ENCODE results near the gene FBLN5. TPM values are rescaled to one million over a fixed set of nuclear protein-coding genes. Genes with fewer than 3 reads are reported as not detected.

Gene FBLN5
- polyA plus RNA-seq, 1 of the 3 experiments (the other 2 are of a cell fraction), result 39.8 TPM

- H4K20me1 ChIP-seq (ENCODE audit: insufficient read depth), result no peaks in the 10 kb centered on the region
- CTCF ChIA-PET, result no interaction called here
- no peaks in the 10 kb centered on the region for H3K36me3 ChIP-seq (replicated peaks in 1 of 2; ENCODE audit: control insufficient read depth in 1 of 2, insufficient read depth in 2 of 2, low read length in 1 of 2)
- no peak overlapping the region for H3K4me2 ChIP-seq
- no peak for TF ChIP-seq SMC3 (IDR thresholded peaks at IDR 0.05; ENCODE audit: low read depth, low read length)
- no peak for TF ChIP-seq RXRA (IDR thresholded peaks at IDR 0.05; ENCODE audit: borderline replicate concordance, low read depth)
- TF ChIP-seq NRF1 (IDR thresholded peaks at IDR 0.05; ENCODE audit: low read depth, low read length), result no peak
- no peak for TF ChIP-seq POLR2AphosphoS5 (IDR thresholded peaks at IDR 0.05; ENCODE audit: low read depth, low read length)
- TF ChIP-seq TEAD4 (IDR thresholded peaks at IDR 0.05; ENCODE audit: borderline replicate concordance, insufficient read depth), result no peak
- TF ChIP-seq GATA2 (CRISPR knock-in tag; IDR thresholded peaks at IDR 0.05), result no peak
- TF ChIP-seq SIN3A (IDR thresholded peaks at IDR 0.05; ENCODE audit: borderline replicate concordance, low read depth, low read length), result no peak
- TF ChIP-seq, protein P1, sequence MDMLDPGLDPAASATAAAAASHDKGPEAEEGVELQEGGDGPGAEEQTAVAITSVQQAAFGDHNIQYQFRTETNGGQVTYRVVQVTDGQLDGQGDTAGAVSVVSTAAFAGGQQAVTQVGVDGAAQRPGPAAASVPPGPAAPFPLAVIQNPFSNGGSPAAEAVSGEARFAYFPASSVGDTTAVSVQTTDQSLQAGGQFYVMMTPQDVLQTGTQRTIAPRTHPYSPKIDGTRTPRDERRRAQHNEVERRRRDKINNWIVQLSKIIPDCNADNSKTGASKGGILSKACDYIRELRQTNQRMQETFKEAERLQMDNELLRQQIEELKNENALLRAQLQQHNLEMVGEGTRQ (IDR thresholded peaks at IDR 0.05; ENCODE audit: borderline replicate concordance, low read depth, low read length), result no peak
- TF ChIP-seq YY1 (IDR thresholded peaks at IDR 0.05; ENCODE audit: low read depth), result no peak
- H3K4me3 ChIP-seq (ENCODE audit: low read depth in 2 of 2, low read length in 1 of 2), result no peak overlapping the region
- H3K9ac ChIP-seq, result no peak overlapping the region
- H3K79me2 ChIP-seq (ENCODE audit: insufficient read depth), result no peaks in the 10 kb centered on the region
- no peak overlapping the region for H3K27ac ChIP-seq (ENCODE audit: low read depth in 2 of 2, low read length in 1 of 2)
- no peaks in the 10 kb centered on the region for H3F3A ChIP-seq (replicated peaks; ENCODE audit: insufficient read depth)
- H3K9me3 ChIP-seq, result no peaks in the 10 kb centered on the region
- DNase-seq, result no peak
- no peak overlapping the region for H2AFZ ChIP-seq (ENCODE audit: low read depth)
- 7% methylated on average over 4 of the region's 4 CpGs for WGBS (ENCODE audit: low lambda C conversion rate)
- H3K4me1 ChIP-seq (ENCODE audit: control insufficient read depth in 1 of 2, insufficient read depth in 2 of 2, low read depth in 1 of 2, low read length in 1 of 2), result no peaks in the 10 kb centered on the region
- H3K9me2 ChIP-seq, result no peaks in the 10 kb centered on the region
- POLR2A ChIA-PET, result no interaction called here
- peaks cover 26% of the 10 kb centered on the region; the same call in 1 of the 2 replicates for H3K27me3 ChIP-seq (ENCODE audit: insufficient read depth)
These were observed 104.1 kb downstream of the FBLN5 start for GRCh38 chr14:91843437-91843836.

DNA sequence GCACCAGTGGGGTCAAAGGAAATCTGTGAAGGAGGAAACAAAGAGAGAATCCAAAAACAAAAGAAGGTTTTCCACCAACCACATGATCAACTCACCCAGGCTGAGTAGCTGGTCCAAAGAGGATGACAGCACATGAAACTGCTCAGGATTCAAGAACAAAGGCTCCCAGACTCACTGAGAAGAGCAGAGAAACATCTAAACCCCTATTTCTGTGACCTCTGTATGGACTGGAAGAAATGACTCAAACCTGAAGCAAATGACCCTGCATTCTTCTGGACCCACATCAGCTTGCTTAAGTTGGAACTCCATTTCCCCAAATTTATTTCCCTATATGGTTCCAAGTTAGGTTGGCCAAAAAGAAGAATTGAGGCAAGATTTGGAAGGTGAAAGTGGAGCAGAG lies 106.4 kb downstream of the FBLN5 start:
- Histone ChIP-seq H3K27me3 (ENCODE audit: insufficient read depth) (peaks cover 41% of the 10 kb centered on the region), H3K9me2 (no peaks in the 10 kb centered on the region), H2AFZ (ENCODE audit: low read depth) (no peak overlapping the region), H3K36me3 (replicated peaks in 1 of 2; ENCODE audit: control insufficient read depth in 1 of 2, insufficient read depth in 2 of 2, low read length in 1 of 2) (no peaks in the 10 kb centered on the region), H3K4me3 (ENCODE audit: low read depth in 2 of 2, low read length in 1 of 2) (no peak overlapping the region), H3F3A (replicated peaks; ENCODE audit: insufficient read depth) (no peaks in the 10 kb centered on the region), H3K79me2 (ENCODE audit: insufficient read depth) (no peaks in the 10 kb centered on the region), H3K9me3 (no peaks in the 10 kb centered on the region), H4K20me1 (ENCODE audit: insufficient read depth) (no peaks in the 10 kb centered on the region), H3K4me1 (ENCODE audit: control insufficient read depth in 1 of 2, insufficient read depth in 2 of 2, low read depth in 1 of 2, low read length in 1 of 2) (no peaks in the 10 kb centered on the region), H3K27ac (ENCODE audit: low read depth in 2 of 2, low read length in 1 of 2) (no peak overlapping the region), H3K4me2 (no peak overlapping the region), H3K9ac (no peak overlapping the region)
- ChIA-PET CTCF (no interaction called here), POLR2A (no interaction called here)
- DNase-seq, result no peak
- TF ChIP-seq EP300 (IDR thresholded peaks at IDR 0.05; ENCODE audit: borderline replicate concordance in 1 of 2, low read depth in 1 of 2, low read length in 1 of 2), result no peak
- TF ChIP-seq GATA2 (CRISPR knock-in tag; IDR thresholded peaks at IDR 0.05), result no peak
- no peak for TF ChIP-seq MEF2A (IDR thresholded peaks at IDR 0.05; ENCODE audit: borderline replicate concordance, low read depth)
- no peak for TF ChIP-seq SMC3 (IDR thresholded peaks at IDR 0.05; ENCODE audit: low read depth, low read length)
- no peak for TF ChIP-seq POLR2AphosphoS5 (IDR thresholded peaks at IDR 0.05; ENCODE audit: low read depth, low read length)
- TF ChIP-seq JUND (IDR thresholded peaks at IDR 0.05), result no peak

DNA sequence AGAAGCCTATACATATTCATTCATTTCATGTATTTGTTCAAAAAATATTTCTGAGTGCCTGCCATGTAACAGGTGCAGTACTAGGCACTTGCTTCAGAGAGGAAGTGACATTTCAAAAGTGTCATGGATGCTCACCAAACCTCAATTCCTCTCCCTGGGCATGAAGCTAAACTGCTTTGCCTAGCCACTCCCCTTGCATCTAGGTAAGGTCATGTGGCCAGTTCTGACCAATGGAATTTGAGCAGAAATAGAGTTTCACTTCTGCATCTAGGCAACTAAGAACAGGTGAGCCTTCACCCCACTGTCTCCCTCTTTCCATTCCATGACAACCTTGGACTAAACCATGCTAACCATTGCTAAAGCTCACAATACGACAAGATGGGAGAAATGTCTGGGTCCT lies 107.7 kb downstream of the FBLN5 start:
- Histone ChIP-seq H3K4me2 (no peak overlapping the region), H3K27ac (ENCODE audit: low read depth in 2 of 2, low read length in 1 of 2) (no peak overlapping the region), H3K27me3 (ENCODE audit: insufficient read depth) (peaks cover 50% of the 10 kb centered on the region), H4K20me1 (ENCODE audit: insufficient read depth) (no peaks in the 10 kb centered on the region), H3F3A (replicated peaks; ENCODE audit: insufficient read depth) (no peaks in the 10 kb centered on the region), H2AFZ (ENCODE audit: low read depth) (no peak overlapping the region), H3K4me3 (ENCODE audit: low read depth in 2 of 2, low read length in 1 of 2) (no peak overlapping the region), H3K9me3 (no peaks in the 10 kb centered on the region), H3K4me1 (ENCODE audit: control insufficient read depth in 1 of 2, insufficient read depth in 2 of 2, low read depth in 1 of 2, low read length in 1 of 2) (no peaks in the 10 kb centered on the region), H3K36me3 (replicated peaks in 1 of 2; ENCODE audit: control insufficient read depth in 1 of 2, insufficient read depth in 2 of 2, low read length in 1 of 2) (no peaks in the 10 kb centered on the region), H3K9me2 (no peaks in the 10 kb centered on the region), H3K79me2 (ENCODE audit: insufficient read depth) (no peaks in the 10 kb centered on the region), H3K9ac (no peak overlapping the region)
- 13% methylated on average over 1 of the region's 1 CpG for whole genome bisulfite sequencing (ENCODE audit: low lambda C conversion rate)
- ChIA-PET CTCF (no interaction called here), POLR2A (no interaction called here)
- DNase-seq, result no peak
- TF ChIP-seq FOXJ3 (CRISPR knock-in tag; IDR thresholded peaks at IDR 0.05) (no peak), USF1 (IDR thresholded peaks at IDR 0.05; ENCODE audit: borderline replicate concordance, low read depth) (no peak), POLR2AphosphoS5 (IDR thresholded peaks at IDR 0.05; ENCODE audit: low read depth, low read length) (no peak), SMC3 (IDR thresholded peaks at IDR 0.05; ENCODE audit: low read depth, low read length) (no peak), RCOR1 (IDR thresholded peaks at IDR 0.05; ENCODE audit: low read length) (no peak)
- TF ChIP-seq, protein P2, sequence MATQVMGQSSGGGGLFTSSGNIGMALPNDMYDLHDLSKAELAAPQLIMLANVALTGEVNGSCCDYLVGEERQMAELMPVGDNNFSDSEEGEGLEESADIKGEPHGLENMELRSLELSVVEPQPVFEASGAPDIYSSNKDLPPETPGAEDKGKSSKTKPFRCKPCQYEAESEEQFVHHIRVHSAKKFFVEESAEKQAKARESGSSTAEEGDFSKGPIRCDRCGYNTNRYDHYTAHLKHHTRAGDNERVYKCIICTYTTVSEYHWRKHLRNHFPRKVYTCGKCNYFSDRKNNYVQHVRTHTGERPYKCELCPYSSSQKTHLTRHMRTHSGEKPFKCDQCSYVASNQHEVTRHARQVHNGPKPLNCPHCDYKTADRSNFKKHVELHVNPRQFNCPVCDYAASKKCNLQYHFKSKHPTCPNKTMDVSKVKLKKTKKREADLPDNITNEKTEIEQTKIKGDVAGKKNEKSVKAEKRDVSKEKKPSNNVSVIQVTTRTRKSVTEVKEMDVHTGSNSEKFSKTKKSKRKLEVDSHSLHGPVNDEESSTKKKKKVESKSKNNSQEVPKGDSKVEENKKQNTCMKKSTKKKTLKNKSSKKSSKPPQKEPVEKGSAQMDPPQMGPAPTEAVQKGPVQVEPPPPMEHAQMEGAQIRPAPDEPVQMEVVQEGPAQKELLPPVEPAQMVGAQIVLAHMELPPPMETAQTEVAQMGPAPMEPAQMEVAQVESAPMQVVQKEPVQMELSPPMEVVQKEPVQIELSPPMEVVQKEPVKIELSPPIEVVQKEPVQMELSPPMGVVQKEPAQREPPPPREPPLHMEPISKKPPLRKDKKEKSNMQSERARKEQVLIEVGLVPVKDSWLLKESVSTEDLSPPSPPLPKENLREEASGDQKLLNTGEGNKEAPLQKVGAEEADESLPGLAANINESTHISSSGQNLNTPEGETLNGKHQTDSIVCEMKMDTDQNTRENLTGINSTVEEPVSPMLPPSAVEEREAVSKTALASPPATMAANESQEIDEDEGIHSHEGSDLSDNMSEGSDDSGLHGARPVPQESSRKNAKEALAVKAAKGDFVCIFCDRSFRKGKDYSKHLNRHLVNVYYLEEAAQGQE (IDR thresholded peaks at IDR 0.05; ENCODE audit: low read depth, low read length), result no peak
